CD4-positive, alpha-beta T cell (primary cell): Measurements from ENCODE around the gene DMPK. TPM values are rescaled to one million over a fixed set of nuclear protein-coding genes. Genes with fewer than 3 reads are reported as not detected.

ENCODE experiments used
- ATAC-seq: fragments of 200-7000 bp; cut with Tn5 transposase; one replicate; pipeline ENCODE4 v1.10.0; 2022; ENCODE audit warnings: mild to moderate bottlenecking; ENCODE audit not compliant: poor library complexity
- CTCF ChIA-PET: fragments of 350-600 bp; sonication (Branson Sonifier 250); formaldehyde crosslinking; loops from one replicate; lab custom pipeline; 2021; ENCODE audit warnings: antibody characterized with exemption, inconsistent platforms; lab: Charles Lee
- POLR2A ChIA-PET: fragments of 350-600 bp; sonication (Branson Sonifier 250); formaldehyde crosslinking; loops from one replicate; lab custom pipeline; 2021; ENCODE audit warnings: antibody characterized with exemption, inconsistent platforms; lab: Charles Lee
- DNase-seq, 14 experiments: peaks; one replicate each; pipeline ENCODE4 v3.0.0-alpha.2; 2013 to 2020; ENCODE audit warnings: mixed read lengths in 2 of 14
- H3K27ac ChIP-seq, 2 donors: one replicate each; pipeline versions ENCODE4 v1.5.1 to v1.7.0; 2013; ENCODE audit warnings: low read length in 2 of 2, low read depth in 1 of 2, mild to moderate bottlenecking in 1 of 2
- H3K27me3 ChIP-seq, 2 experiments: 1 replicate in 1 of 2; 2 replicates in 1 of 2; pipeline versions ENCODE4 v1.6.1 to v1.7.0; 2013; ENCODE audit warnings: low read length in 2 of 2, control low read depth in 1 of 2, mild to moderate bottlenecking in 1 of 2, moderate library complexity in 1 of 2; ENCODE audit not compliant: insufficient read depth in 2 of 2, control insufficient read depth in 1 of 2
- H3K36me3 ChIP-seq: one replicate; pipeline ENCODE4 v1.6.1; 2013; ENCODE audit warnings: low read length, control low read depth; ENCODE audit not compliant: insufficient read depth
- H3K4me1 ChIP-seq: one replicate; pipeline ENCODE4 v1.6.1; 2013; ENCODE audit warnings: low read length, control low read depth; ENCODE audit not compliant: insufficient read depth
- H3K4me3 ChIP-seq: one replicate; pipeline ENCODE4 v1.5.1; 2013; ENCODE audit warnings: mild to moderate bottlenecking, low read length, moderate library complexity
- H3K9me3 ChIP-seq, 2 experiments: 1 replicate in 1 of 2; 2 replicates in 1 of 2; pipeline versions ENCODE4 v1.6.1 to v1.7.0; 2013; ENCODE audit warnings: low read length in 2 of 2, mild to moderate bottlenecking in 2 of 2, control low read depth in 1 of 2, moderate library complexity in 1 of 2; ENCODE audit not compliant: control insufficient read depth in 1 of 2, insufficient read depth in 1 of 2
- H3K27ac Mint-ChIP-seq: one replicate; pipeline ENCODE4 v1.8.0; 2020; ENCODE audit warnings: mixed read lengths
- H3K27me3 Mint-ChIP-seq: one replicate; pipeline ENCODE4 v1.8.0; 2021; ENCODE audit warnings: mixed read lengths
- H3K36me3 Mint-ChIP-seq: one replicate; pipeline ENCODE4 v1.8.0; 2021; ENCODE audit warnings: low read depth, mixed read lengths
- H3K4me1 Mint-ChIP-seq: one replicate; pipeline ENCODE4 v1.8.0; 2021; ENCODE audit warnings: low read depth, mixed read lengths
- H3K4me3 Mint-ChIP-seq: one replicate; pipeline ENCODE4 v1.8.0; 2020; ENCODE audit warnings: mild to moderate bottlenecking, mixed read lengths
- H3K9me3 Mint-ChIP-seq: one replicate; pipeline ENCODE4 v1.8.0; 2020; ENCODE audit warnings: mixed read lengths
- intact Hi-C, 2 experiments: fragments of 100-400 bp; cut with DNase I in 1 of 2; cut with micrococcal nuclease in 1 of 2; formaldehyde crosslinking; loops; one replicate each; pipeline versions ENCODE4 v1.15.1 to v1.9.0; 2023 to 2025; cut with DNase I, micrococcal nuclease
- total RNA-seq, 174 experiments: library from RNA in 2 of 174; stranded (reverse) in 2 of 174; gene quantifications; one replicate each; pipeline ENCODE4 v1.2.3 and lab custom pipeline; 2021 to 2026
- TF ChIP-seq, protein P1 (sequence below): fragments of 200-600 bp; IDR thresholded peaks from one replicate; pipeline ENCODE4 v1.8.0; 2022; ENCODE audit warnings: antibody characterized with exemption, mild to moderate bottlenecking

The DMPK gene
- total RNA-seq, 2 experiments from 2014 or later, result 24.0 to 24.9 TPM

DNA sequence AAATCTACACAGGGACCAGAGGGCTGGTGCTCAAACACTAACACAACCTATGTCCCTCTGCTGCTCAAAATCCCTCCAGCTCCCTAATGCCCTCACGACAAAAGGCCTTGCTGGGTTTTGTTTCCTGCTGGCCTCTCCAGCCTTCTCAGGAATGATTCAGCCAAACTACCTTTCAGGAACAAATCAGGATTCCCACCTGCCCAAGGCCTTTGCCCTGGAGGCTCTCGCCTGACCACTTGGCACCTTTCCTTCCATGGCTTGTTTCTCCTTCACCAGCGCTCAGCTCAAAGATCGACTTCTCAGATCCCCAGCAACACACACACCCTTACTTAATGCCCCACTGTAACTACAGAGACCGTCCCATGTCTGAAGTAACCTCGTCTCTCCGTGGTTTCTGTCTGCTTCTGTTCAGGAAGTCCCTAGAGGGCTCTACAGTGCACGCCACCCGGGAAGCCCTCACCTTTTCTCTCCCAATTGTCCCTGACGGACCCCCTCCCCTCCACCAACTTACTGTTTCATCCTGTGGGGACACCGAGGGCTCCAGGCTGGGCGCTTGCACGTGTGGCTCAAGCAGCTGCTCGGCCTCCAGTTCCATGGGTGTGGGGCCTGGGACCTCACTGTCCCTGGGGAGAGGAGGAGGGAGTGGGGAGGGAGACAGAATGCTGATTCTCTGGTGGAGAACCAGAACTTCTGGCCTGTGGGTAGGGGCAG, 10.0 kb downstream of the DMPK start:
- ChIA-PET POLR2A (interaction anchor here (0.6 to 2.1 kb wide), 4 partner anchors 16 to 596 kb away, joined by 3 to 13 read pairs (median 4); partner anchors contain the start of gene DMWD), CTCF (interaction anchor here (0.5 to 7.2 kb wide), 4 partner anchors 10 to 45 kb away, joined by 3 to 172 read pairs (median 4); partner anchors contain the start of genes DMPK and DMWD)
- ATAC-seq (no peak), DNase-seq (no peak)
- peaks cover 11% of the 10 kb centered on the region for H3K36me3 Mint-ChIP-seq
- TF ChIP-seq, protein P1, sequence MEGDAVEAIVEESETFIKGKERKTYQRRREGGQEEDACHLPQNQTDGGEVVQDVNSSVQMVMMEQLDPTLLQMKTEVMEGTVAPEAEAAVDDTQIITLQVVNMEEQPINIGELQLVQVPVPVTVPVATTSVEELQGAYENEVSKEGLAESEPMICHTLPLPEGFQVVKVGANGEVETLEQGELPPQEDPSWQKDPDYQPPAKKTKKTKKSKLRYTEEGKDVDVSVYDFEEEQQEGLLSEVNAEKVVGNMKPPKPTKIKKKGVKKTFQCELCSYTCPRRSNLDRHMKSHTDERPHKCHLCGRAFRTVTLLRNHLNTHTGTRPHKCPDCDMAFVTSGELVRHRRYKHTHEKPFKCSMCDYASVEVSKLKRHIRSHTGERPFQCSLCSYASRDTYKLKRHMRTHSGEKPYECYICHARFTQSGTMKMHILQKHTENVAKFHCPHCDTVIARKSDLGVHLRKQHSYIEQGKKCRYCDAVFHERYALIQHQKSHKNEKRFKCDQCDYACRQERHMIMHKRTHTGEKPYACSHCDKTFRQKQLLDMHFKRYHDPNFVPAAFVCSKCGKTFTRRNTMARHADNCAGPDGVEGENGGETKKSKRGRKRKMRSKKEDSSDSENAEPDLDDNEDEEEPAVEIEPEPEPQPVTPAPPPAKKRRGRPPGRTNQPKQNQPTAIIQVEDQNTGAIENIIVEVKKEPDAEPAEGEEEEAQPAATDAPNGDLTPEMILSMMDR, result no peak
- Histone ChIP-seq H3K4me3 (no peak overlapping the region), H3K4me1 (peaks cover 35% of the 10 kb centered on the region), H3K27me3 (peaks cover 7 to 9% of the 10 kb centered on the region in 2 experiments), H3K36me3 (peaks cover 7% of the 10 kb centered on the region), H3K27ac (no peak overlapping the region), H3K9me3 (peaks cover 0 to under 1% of the 10 kb centered on the region in 2 experiments)
- peak overlapping the region; percentile 3 for H3K4me3 Mint-ChIP-seq
- H3K4me1 Mint-ChIP-seq, result peaks cover 25% of the 10 kb centered on the region
- intact Hi-C loops, result loop anchor here (5.0 to 10.0 kb wide), 2 partner anchors 243 to 245 kb away; no protein-coding TSS in a partner anchor
- no peaks in the 10 kb centered on the region for H3K27me3 Mint-ChIP-seq
- H3K9me3 Mint-ChIP-seq, result no peaks in the 10 kb centered on the region
- H3K27ac Mint-ChIP-seq, result no peak overlapping the region

- ChIA-PET POLR2A (interaction anchor here (1.3 to 3.4 kb wide), 4 partner anchors 20 to 41 kb away, joined by 3 to 52 read pairs (median 32); partner anchors contain the start of genes DMWD and FBXO46), CTCF (interaction anchor here (0.5 to 7.2 kb wide), 5 partner anchors 9 to 252 kb away, joined by 3 to 172 read pairs (median 5); partner anchors contain the start of gene DMWD)
- ATAC-seq (no peak), DNase-seq (peak in 2 of 14 experiments; percentile 24 to 49)
- intact Hi-C loops, result loop anchor here (2.0 to 10.0 kb wide), 3 partner anchors 39 to 246 kb away; partner anchors contain the start of gene MEIOSIN (in 1 of the 2)
- Mint-ChIP-seq H3K36me3 (peaks cover 3% of the 10 kb centered on the region), H3K4me1 (peaks cover 25% of the 10 kb centered on the region), H3K9me3 (no peaks in the 10 kb centered on the region), H3K27ac (no peak overlapping the region), H3K27me3 (no peaks in the 10 kb centered on the region), H3K4me3 (peak overlapping the region; percentile 54)
- H3K9me3 ChIP-seq, result peaks cover 0 to 8% of the 10 kb centered on the region in 2 experiments
- TF ChIP-seq, protein P1, result no peak
- H3K4me3 ChIP-seq, result no peak overlapping the region
- no peaks in the 10 kb centered on the region for H3K36me3 ChIP-seq
- peaks cover 35% of the 10 kb centered on the region for H3K4me1 ChIP-seq
- H3K27me3 ChIP-seq, result peaks cover 12 to 16% of the 10 kb centered on the region in 2 experiments
- no peak overlapping the region for H3K27ac ChIP-seq
These were observed 10.9 kb downstream of the DMPK start for GRCh38 chr19:45771311-45771933.
